ENCODE data around the gene SLC17A6. TPM values are rescaled to one million over a fixed set of nuclear protein-coding genes. Genes with fewer than 3 reads are reported as not detected.

SLC17A6 gene
- polyA plus RNA-seq, 1 donor from 2014 or later: 3.3 TPM

DNA sequence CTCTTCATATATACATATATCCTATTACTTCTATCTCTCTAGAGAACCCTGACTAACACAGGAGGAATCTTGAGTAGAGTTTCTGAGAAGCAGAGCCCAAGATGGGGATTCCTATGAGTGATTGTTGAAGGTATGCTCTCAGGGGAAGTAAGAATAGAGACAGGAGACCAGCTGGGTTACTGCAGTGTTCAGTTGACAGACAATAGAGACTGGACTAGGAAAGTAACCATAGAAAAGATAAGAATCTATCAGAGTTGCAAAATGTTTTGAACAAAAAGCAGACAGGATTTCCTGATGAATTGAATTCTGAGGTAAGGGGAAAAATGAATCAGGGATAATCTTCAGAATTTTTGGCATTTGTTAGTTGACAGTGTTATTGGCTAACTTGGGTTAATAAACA lies 54.4 kb downstream of the SLC17A6 start:
- Histone ChIP-seq H3K36me3 (ENCODE audit: insufficient read depth, low read length) (no peaks in the 10 kb centered on the region), H3K4me2 (ENCODE audit: low read length) (no peak overlapping the region), H3K27ac (ENCODE audit: low read length) (no peak overlapping the region), H3K4me3 (ENCODE audit: low read length) (no peak overlapping the region), H3K9me2 (ENCODE audit: insufficient read depth, low read length) (no peaks in the 10 kb centered on the region), H3K79me2 (replicated peaks; ENCODE audit: insufficient read depth, low read length) (no peaks in the 10 kb centered on the region), H3F3A (ENCODE audit: insufficient read depth, low read length, poor library complexity, severe bottlenecking) (no peaks in the 10 kb centered on the region), H2AFZ (ENCODE audit: low read depth, low read length) (no peak overlapping the region), H4K20me1 (ENCODE audit: insufficient read depth) (no peaks in the 10 kb centered on the region), H3K9ac (ENCODE audit: low read length) (no peak overlapping the region), H3K9me3 (ENCODE audit: low read length) (no peaks in the 10 kb centered on the region), H3K27me3 (ENCODE audit: insufficient read depth, low read depth, low read length) (no peaks in the 10 kb centered on the region)
- TF ChIP-seq, protein P1, sequence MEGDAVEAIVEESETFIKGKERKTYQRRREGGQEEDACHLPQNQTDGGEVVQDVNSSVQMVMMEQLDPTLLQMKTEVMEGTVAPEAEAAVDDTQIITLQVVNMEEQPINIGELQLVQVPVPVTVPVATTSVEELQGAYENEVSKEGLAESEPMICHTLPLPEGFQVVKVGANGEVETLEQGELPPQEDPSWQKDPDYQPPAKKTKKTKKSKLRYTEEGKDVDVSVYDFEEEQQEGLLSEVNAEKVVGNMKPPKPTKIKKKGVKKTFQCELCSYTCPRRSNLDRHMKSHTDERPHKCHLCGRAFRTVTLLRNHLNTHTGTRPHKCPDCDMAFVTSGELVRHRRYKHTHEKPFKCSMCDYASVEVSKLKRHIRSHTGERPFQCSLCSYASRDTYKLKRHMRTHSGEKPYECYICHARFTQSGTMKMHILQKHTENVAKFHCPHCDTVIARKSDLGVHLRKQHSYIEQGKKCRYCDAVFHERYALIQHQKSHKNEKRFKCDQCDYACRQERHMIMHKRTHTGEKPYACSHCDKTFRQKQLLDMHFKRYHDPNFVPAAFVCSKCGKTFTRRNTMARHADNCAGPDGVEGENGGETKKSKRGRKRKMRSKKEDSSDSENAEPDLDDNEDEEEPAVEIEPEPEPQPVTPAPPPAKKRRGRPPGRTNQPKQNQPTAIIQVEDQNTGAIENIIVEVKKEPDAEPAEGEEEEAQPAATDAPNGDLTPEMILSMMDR (IDR thresholded peaks at IDR 0.05; ENCODE audit: poor library complexity, severe bottlenecking): no peak
- TF ChIP-seq TAF1 (IDR thresholded peaks at IDR 0.05; ENCODE audit: low read depth) (no peak), RAD21 (conservative IDR thresholded peaks at IDR 0.05) (no peak), EZH2 (IDR thresholded peaks at IDR 0.05; ENCODE audit: borderline replicate concordance, insufficient read depth, low read length, poor library complexity, severe bottlenecking) (no peak), POLR2AphosphoS5 (IDR thresholded peaks at IDR 0.05) (no peak), EP300 (conservative IDR thresholded peaks at IDR 0.05; ENCODE audit: poor library complexity, severe bottlenecking) (no peak), MXI1 (conservative IDR thresholded peaks at IDR 0.05; ENCODE audit: poor library complexity, severe bottlenecking) (no peak), SMC3 (conservative IDR thresholded peaks at IDR 0.05; ENCODE audit: poor library complexity) (no peak)
- TF ChIP-seq, protein P2, sequence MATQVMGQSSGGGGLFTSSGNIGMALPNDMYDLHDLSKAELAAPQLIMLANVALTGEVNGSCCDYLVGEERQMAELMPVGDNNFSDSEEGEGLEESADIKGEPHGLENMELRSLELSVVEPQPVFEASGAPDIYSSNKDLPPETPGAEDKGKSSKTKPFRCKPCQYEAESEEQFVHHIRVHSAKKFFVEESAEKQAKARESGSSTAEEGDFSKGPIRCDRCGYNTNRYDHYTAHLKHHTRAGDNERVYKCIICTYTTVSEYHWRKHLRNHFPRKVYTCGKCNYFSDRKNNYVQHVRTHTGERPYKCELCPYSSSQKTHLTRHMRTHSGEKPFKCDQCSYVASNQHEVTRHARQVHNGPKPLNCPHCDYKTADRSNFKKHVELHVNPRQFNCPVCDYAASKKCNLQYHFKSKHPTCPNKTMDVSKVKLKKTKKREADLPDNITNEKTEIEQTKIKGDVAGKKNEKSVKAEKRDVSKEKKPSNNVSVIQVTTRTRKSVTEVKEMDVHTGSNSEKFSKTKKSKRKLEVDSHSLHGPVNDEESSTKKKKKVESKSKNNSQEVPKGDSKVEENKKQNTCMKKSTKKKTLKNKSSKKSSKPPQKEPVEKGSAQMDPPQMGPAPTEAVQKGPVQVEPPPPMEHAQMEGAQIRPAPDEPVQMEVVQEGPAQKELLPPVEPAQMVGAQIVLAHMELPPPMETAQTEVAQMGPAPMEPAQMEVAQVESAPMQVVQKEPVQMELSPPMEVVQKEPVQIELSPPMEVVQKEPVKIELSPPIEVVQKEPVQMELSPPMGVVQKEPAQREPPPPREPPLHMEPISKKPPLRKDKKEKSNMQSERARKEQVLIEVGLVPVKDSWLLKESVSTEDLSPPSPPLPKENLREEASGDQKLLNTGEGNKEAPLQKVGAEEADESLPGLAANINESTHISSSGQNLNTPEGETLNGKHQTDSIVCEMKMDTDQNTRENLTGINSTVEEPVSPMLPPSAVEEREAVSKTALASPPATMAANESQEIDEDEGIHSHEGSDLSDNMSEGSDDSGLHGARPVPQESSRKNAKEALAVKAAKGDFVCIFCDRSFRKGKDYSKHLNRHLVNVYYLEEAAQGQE (IDR thresholded peaks at IDR 0.05; ENCODE audit: borderline replicate concordance): no peak

DNA sequence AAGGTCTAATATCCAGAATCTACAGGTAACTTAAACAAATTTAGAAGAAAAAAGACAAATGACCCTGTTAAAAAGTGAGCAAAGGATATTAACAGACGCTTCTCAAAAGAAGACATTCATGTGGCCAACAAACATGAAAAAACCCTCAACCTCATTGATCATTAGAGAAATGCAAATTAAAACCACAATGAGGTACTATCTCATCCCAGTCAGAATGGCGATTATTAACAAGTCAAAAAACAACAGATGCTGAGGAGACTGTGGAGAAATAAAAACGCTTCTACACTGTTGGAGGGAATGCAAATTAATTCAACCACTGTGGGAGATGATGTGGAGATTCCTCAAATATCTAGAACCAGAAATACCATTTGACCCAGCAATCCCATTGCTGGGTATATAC lies 67.2 kb downstream of the SLC17A6 start:
- Histone ChIP-seq H4K20me1 (ENCODE audit: insufficient read depth) (no peaks in the 10 kb centered on the region), H2AFZ (ENCODE audit: low read depth, low read length) (no peak overlapping the region), H3K9me3 (ENCODE audit: low read length) (no peaks in the 10 kb centered on the region), H3K27ac (ENCODE audit: low read length) (no peak overlapping the region), H3K9me2 (ENCODE audit: insufficient read depth, low read length) (no peaks in the 10 kb centered on the region), H3K4me3 (ENCODE audit: low read length) (no peak overlapping the region), H3K27me3 (ENCODE audit: insufficient read depth, low read depth, low read length) (no peaks in the 10 kb centered on the region), H3K4me2 (ENCODE audit: low read length) (no peak overlapping the region), H3K9ac (ENCODE audit: low read length) (no peak overlapping the region), H3F3A (ENCODE audit: insufficient read depth, low read length, poor library complexity, severe bottlenecking) (no peaks in the 10 kb centered on the region), H3K36me3 (ENCODE audit: insufficient read depth, low read length) (no peaks in the 10 kb centered on the region), H3K79me2 (replicated peaks; ENCODE audit: insufficient read depth, low read length) (no peaks in the 10 kb centered on the region)
- no peak for TF ChIP-seq TAF1 (IDR thresholded peaks at IDR 0.05; ENCODE audit: low read depth)
- no peak for TF ChIP-seq SMC3 (conservative IDR thresholded peaks at IDR 0.05; ENCODE audit: poor library complexity)
- TF ChIP-seq MXI1 (conservative IDR thresholded peaks at IDR 0.05; ENCODE audit: poor library complexity, severe bottlenecking): no peak
- no peak for TF ChIP-seq EZH2 (IDR thresholded peaks at IDR 0.05; ENCODE audit: borderline replicate concordance, insufficient read depth, low read length, poor library complexity, severe bottlenecking)
- no peak for TF ChIP-seq POLR2AphosphoS5 (IDR thresholded peaks at IDR 0.05)
- TF ChIP-seq RAD21 (conservative IDR thresholded peaks at IDR 0.05): no peak
- TF ChIP-seq, protein P1 (IDR thresholded peaks at IDR 0.05; ENCODE audit: poor library complexity, severe bottlenecking): no peak
- TF ChIP-seq, protein P2 (IDR thresholded peaks at IDR 0.05; ENCODE audit: borderline replicate concordance): no peak
- TF ChIP-seq EP300 (conservative IDR thresholded peaks at IDR 0.05; ENCODE audit: poor library complexity, severe bottlenecking): no peak

All from neural cell (in vitro differentiated cells).